Measurements from ENCODE around the gene CCT8. TPM values are rescaled to one million over a fixed set of nuclear protein-coding genes. Genes with fewer than 3 reads are reported as not detected.

Gene CCT8
- total and polyA plus RNA-seq, 2 of the 8 experiments (the other 6 are each of a cell fraction or from before 2014, with no cell fraction given): 151 to 319 TPM

GRCh38 chr21:29007810-29008209, 65.6 kb downstream of the CCT8 start (continued):
- TF ChIP-seq CHD1 (IDR thresholded peaks at IDR 0.05; ENCODE audit: low read depth, low read length): no peak
- TF ChIP-seq EP300 (IDR thresholded peaks at IDR 0.05; ENCODE audit: borderline replicate concordance in 1 of 2, low read depth in 2 of 2, low read length in 2 of 2): no peak
- TF ChIP-seq RFX5 (IDR thresholded peaks at IDR 0.05; ENCODE audit: borderline replicate concordance, low read depth, low read length): no peak
